GM13976 (cell line): ENCODE measurements around the gene ANKRD49.

Experiments
- DNase-seq: peaks from one replicate; pipeline ENCODE4 v3.0.0; 2012; ENCODE audit warnings: low spot score
- CTCF ChIP-seq: IDR thresholded peaks from 2 replicates; pipeline ENCODE4 v1.5.1; 2012; ENCODE audit warnings: borderline replicate concordance, mild to moderate bottlenecking; ENCODE audit not compliant: insufficient read depth; ENCODE audit errors: extremely low read depth, missing control alignments, control extremely low read depth
- in situ Hi-C: fragments of 300-500 bp; cut with MboI; formaldehyde crosslinking; loops from one replicate; pipeline ENCODE4 v1.12.0; 2022; ENCODE audit warnings: low sequenced_read_pairs, mixed read lengths, inconsistent platforms; ENCODE audit not compliant: unreplicated experiment

Gene ANKRD49

GRCh38 chr11:94526645-94527438, 33.1 kb downstream of the ANKRD49 start:
- TF ChIP-seq CTCF: no peak
- DNase-seq: no peak
- in situ Hi-C loops: no loop called here

GRCh38 chr11:94528551-94528950, 34.8 kb downstream of the ANKRD49 start:
- DNase-seq: no peak
- in situ Hi-C loops: no loop called here
- no peak for TF ChIP-seq CTCF

GRCh38 chr11:94532211-94532610, 38.4 kb downstream of the ANKRD49 start:
- in situ Hi-C loops: no loop called here
- DNase-seq: no peak
- TF ChIP-seq CTCF: no peak

- TF ChIP-seq CTCF: no peak
- in situ Hi-C loops: no loop called here
- DNase-seq: no peak
Observed at GRCh38 chr11:94533206-94533605, 39.4 kb downstream of the ANKRD49 start.

- in situ Hi-C loops: no loop called here
- no peak for DNase-seq
- TF ChIP-seq CTCF: no peak
Observed at GRCh38 chr11:94533696-94534630, 40.2 kb downstream of the ANKRD49 start.

GRCh38 chr11:94536386-94536785, 42.6 kb downstream of the ANKRD49 start:
- no peak for TF ChIP-seq CTCF
- in situ Hi-C loops: no loop called here
- DNase-seq: no peak
